Fibroblast of lung (primary cell): ENCODE results near the gene ZDHHC12. TPM values are rescaled to one million over a fixed set of nuclear protein-coding genes. Genes with fewer than 3 reads are reported as not detected.

Source experiments
- DNase-seq, 2 donors: peaks; one replicate each; pipeline versions ENCODE4 v3.0.0 to v3.0.0-alpha.2; 2010; ENCODE audit warnings: low read depth in 2 of 2
- H2AFZ ChIP-seq: 2 replicates; pipeline ENCODE4 v1.5.1; 2012; ENCODE audit warnings: low read length, control low read depth, inconsistent platforms
- H3K27ac ChIP-seq: 2 replicates; pipeline ENCODE4 v1.5.1; 2011; ENCODE audit warnings: low read length, control low read depth; ENCODE audit not compliant: insufficient read depth
- H3K27me3 ChIP-seq: 2 replicates; pipeline ENCODE4 v1.5.1; 2011; ENCODE audit warnings: mild to moderate bottlenecking, low read length; ENCODE audit not compliant: control insufficient read depth, insufficient read depth
- H3K36me3 ChIP-seq: 2 replicates; pipeline ENCODE4 v1.5.1; 2011; ENCODE audit warnings: low read length; ENCODE audit not compliant: control insufficient read depth, insufficient read depth
- H3K4me1 ChIP-seq: 2 replicates; pipeline ENCODE4 v1.5.1; 2011; ENCODE audit warnings: low read length; ENCODE audit not compliant: control insufficient read depth, insufficient read depth; ENCODE audit errors: extremely low read depth
- H3K4me2 ChIP-seq: 2 replicates; pipeline ENCODE4 v1.5.1; 2011; ENCODE audit warnings: low read length, control low read depth; ENCODE audit not compliant: insufficient read depth; ENCODE audit errors: extremely low read depth
- H3K4me3 ChIP-seq, 4 experiments: fragments of 200-600 bp in 1 of 4; sonication (generic) in 1 of 4; replicated peaks in 1 of 4; 2 replicates each; pipeline ENCODE4 v1.5.1; 2011 to 2016; ENCODE audit warnings: low read length in 4 of 4, low read depth in 3 of 4, mild to moderate bottlenecking in 3 of 4, control low read depth in 2 of 4, inconsistent platforms in 1 of 4, mixed read lengths in 1 of 4; ENCODE audit not compliant: insufficient read depth in 1 of 4; ENCODE audit errors: control extremely low read depth in 1 of 4
- H3K79me2 ChIP-seq: 2 replicates; pipeline ENCODE4 v1.5.1; 2012; ENCODE audit warnings: mild to moderate bottlenecking, low read length, inconsistent platforms; ENCODE audit not compliant: control insufficient read depth, insufficient read depth
- H3K9ac ChIP-seq: 2 replicates; pipeline ENCODE4 v1.5.1; 2011; ENCODE audit warnings: mild to moderate bottlenecking, low read length, control low read depth; ENCODE audit not compliant: insufficient read depth
- H3K9me3 ChIP-seq: 2 replicates; pipeline ENCODE4 v1.5.1; 2012; ENCODE audit warnings: low read depth, low read length; ENCODE audit not compliant: control insufficient read depth, insufficient read depth
- H4K20me1 ChIP-seq: 2 replicates; pipeline ENCODE4 v1.5.1; 2011; ENCODE audit warnings: low read length; ENCODE audit not compliant: control insufficient read depth, insufficient read depth; ENCODE audit errors: extremely low read depth
- CTCF ChIP-seq, 2 donors: IDR thresholded peaks in 1 of 2; conservative IDR thresholded peaks in 1 of 2; 1 replicate in 1 of 2; 2 replicates in 1 of 2; pipeline ENCODE4 v1.5.1; 2011 to 2012; ENCODE audit warnings: low read length in 2 of 2, control low read depth in 1 of 2, inconsistent platforms in 1 of 2, low read depth in 1 of 2, mild to moderate bottlenecking in 1 of 2
- EZH2 ChIP-seq: IDR thresholded peaks from 2 replicates; pipeline ENCODE4 v1.5.1; 2012; ENCODE audit warnings: low read length, control low read depth, mild to moderate bottlenecking; ENCODE audit errors: missing control alignments
- polyA plus RNA-seq, 2 donors: library from polyadenylated mRNA; depleted of rRNA in 1 of 2; stranded (reverse) in 1 of 2; unstranded in 1 of 2; fragments of >200 nt; gene quantifications; 2 replicates each; pipeline ENCODE4 v1.2.1, GENCODE V29; 2011 to 2012; ENCODE audit warnings: missing spikeins in 1 of 2
- total RNA-seq: library from RNA; depleted of rRNA; stranded (reverse); fragments of >200 nt; gene quantifications from 2 replicates; pipeline ENCODE4 v1.2.1, GENCODE V29; 2014

The ZDHHC12 gene
- total and polyA plus RNA-seq, 2 donors (not counting 1 experiment from before 2014, with no cell fraction given), result 19.1 to 39.0 TPM

GRCh38 chr9:128721487-128722010 lies 2.4 kb downstream of the ZDHHC12 start:
- no peaks in the 10 kb centered on the region for H3K27me3 ChIP-seq
- H3K79me2 ChIP-seq, result no peaks in the 10 kb centered on the region
- no peak overlapping the region for H3K9ac ChIP-seq
- no peak for DNase-seq
- H3K4me1 ChIP-seq, result peaks cover 4% of the 10 kb centered on the region
- H4K20me1 ChIP-seq, result no peaks in the 10 kb centered on the region
- H3K9me3 ChIP-seq, result no peaks in the 10 kb centered on the region
- H3K27ac ChIP-seq, result no peak overlapping the region
- H3K36me3 ChIP-seq, result peaks cover 1% of the 10 kb centered on the region
- no peak overlapping the region for H3K4me3 ChIP-seq
- no peak overlapping the region for H3K4me2 ChIP-seq
- TF ChIP-seq CTCF (conservative IDR thresholded peaks at IDR 0.05 in 1 of 2, IDR thresholded peaks at IDR 0.05 in 1 of 2; ENCODE audit: low read depth in 1 of 2, low read length in 2 of 2) (no peak), EZH2 (no peak)
- no peak overlapping the region for H2AFZ ChIP-seq

- no peak for DNase-seq
Measured at GRCh38 chr9:128720841-128721486, 3.0 kb downstream of the ZDHHC12 start.

More at GRCh38 chr9:128720841-128721486, 3.0 kb downstream of the ZDHHC12 start:
- no peaks in the 10 kb centered on the region for H3K9me3 ChIP-seq
- H3K79me2 ChIP-seq, result no peaks in the 10 kb centered on the region
- no peak overlapping the region for H2AFZ ChIP-seq
- H3K4me1 ChIP-seq, result peaks cover 4% of the 10 kb centered on the region
- no peak for TF ChIP-seq CTCF (conservative IDR thresholded peaks at IDR 0.05 in 1 of 2, IDR thresholded peaks at IDR 0.05 in 1 of 2; ENCODE audit: low read depth in 1 of 2, low read length in 2 of 2)
- no peak for TF ChIP-seq EZH2
- H3K4me3 ChIP-seq, result no peak overlapping the region
- no peaks in the 10 kb centered on the region for H4K20me1 ChIP-seq
- H3K27me3 ChIP-seq, result no peaks in the 10 kb centered on the region
- no peak overlapping the region for H3K27ac ChIP-seq
- H3K9ac ChIP-seq, result no peak overlapping the region
- peaks cover 1% of the 10 kb centered on the region for H3K36me3 ChIP-seq
- no peak overlapping the region for H3K4me2 ChIP-seq
